ENCODE measurements around the gene GFOD2.

DNA sequence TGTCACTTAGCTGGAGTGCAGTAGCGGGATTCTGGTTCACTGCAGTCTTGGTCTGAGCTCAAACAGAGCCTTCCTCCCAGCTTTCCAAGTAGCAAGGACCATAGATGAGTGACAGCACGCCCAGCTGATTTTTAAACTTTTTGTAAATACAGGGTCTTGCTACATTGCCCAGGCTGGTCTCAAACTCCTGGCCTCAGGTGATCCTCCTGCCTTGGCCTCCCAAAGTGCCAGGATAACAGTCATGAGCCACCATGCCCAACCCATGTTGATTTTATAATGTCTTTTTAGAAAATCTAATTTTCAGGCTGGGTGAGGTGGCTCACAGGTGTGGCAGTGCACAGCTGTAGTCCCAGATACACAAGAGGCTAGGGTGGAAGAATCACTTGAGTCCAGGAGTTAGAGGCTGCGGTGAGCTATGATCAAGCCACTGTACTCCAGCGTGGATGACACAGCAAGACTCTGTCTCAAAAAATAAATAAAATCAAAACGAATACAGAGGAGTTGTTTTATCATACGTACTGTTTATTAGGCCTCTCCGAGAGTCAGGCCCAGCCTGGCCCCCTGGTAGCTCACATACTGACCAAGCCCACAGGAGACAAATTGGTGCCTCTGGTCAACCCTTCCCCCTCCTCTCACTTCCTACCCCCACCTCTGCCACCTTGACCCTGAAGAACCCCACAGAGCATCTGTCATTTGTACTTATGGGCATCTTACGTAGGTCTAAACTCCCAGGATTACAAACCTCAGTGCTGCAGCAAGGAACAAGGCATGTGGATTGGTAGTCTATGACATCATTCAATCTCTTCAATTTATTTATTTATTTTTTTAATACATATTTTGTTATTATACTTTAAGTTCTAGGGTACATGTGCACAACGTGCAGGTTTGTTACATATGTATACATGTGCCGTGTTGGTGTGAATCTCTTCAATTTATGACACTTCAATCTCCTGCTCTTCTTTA, 38.9 kb downstream of the GFOD2 start:
- TF ChIP-seq EHMT2 (IDR thresholded peaks at IDR 0.05; ENCODE audit: borderline replicate concordance, low read depth, low read length) (no peak), YY1 (IDR thresholded peaks at IDR 0.05; ENCODE audit: insufficient read depth, insufficient replicate concordance, low read depth, low read length) (no peak), IRF2 (CRISPR knock-in tag; IDR thresholded peaks at IDR 0.05) (no peak), NFIB (CRISPR knock-in tag; IDR thresholded peaks at IDR 0.05; ENCODE audit: borderline replicate concordance) (no peak), ZNF124 (CRISPR knock-in tag; IDR thresholded peaks at IDR 0.05) (no peak), TARDBP (CRISPR knock-in tag; IDR thresholded peaks at IDR 0.05) (no peak)
- TF ChIP-seq, protein P1, sequence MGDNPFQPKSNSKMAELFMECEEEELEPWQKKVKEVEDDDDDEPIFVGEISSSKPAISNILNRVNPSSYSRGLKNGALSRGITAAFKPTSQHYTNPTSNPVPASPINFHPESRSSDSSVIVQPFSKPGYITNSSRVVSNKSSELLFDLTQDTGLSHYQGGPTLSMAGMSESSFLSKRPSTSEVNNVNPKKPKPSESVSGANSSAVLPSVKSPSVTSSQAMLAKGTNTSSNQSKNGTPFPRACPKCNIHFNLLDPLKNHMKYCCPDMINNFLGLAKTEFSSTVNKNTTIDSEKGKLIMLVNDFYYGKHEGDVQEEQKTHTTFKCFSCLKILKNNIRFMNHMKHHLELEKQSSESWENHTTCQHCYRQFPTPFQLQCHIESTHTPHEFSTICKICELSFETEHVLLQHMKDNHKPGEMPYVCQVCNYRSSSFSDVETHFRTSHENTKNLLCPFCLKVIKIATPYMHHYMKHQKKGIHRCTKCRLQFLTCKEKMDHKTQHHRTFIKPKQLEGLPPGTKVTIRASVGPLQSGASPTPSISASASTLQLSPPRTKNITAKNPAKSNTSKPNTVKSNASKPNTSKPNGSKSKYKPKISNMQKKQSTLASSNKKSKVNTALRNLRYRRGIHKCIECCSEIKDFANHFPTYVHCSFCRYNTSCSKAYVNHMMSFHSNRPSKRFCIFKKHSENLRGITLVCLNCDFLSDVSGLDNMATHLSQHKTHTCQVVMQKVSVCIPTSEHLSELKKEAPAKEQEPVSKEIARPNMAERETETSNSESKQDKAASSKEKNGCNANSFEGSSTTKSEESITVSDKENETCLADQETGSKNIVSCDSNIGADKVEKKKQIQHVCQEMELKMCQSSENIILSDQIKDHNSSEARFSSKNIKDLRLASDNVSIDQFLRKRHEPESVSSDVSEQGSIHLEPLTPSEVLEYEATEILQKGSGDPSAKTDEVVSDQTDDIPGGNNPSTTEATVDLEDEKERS (CRISPR knock-in tag; IDR thresholded peaks at IDR 0.05) = no peak
- TF ChIP-seq, protein P2, sequence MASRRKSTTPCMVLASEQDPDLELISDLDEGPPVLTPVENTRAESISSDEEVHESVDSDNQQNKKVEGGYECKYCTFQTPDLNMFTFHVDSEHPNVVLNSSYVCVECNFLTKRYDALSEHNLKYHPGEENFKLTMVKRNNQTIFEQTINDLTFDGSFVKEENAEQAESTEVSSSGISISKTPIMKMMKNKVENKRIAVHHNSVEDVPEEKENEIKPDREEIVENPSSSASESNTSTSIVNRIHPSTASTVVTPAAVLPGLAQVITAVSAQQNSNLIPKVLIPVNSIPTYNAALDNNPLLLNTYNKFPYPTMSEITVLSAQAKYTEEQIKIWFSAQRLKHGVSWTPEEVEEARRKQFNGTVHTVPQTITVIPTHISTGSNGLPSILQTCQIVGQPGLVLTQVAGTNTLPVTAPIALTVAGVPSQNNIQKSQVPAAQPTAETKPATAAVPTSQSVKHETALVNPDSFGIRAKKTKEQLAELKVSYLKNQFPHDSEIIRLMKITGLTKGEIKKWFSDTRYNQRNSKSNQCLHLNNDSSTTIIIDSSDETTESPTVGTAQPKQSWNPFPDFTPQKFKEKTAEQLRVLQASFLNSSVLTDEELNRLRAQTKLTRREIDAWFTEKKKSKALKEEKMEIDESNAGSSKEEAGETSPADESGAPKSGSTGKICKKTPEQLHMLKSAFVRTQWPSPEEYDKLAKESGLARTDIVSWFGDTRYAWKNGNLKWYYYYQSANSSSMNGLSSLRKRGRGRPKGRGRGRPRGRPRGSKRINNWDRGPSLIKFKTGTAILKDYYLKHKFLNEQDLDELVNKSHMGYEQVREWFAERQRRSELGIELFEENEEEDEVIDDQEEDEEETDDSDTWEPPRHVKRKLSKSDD (CRISPR knock-in tag; IDR thresholded peaks at IDR 0.05; ENCODE audit: low read depth) = no peak
